ENCODE results near the gene CRNN.

The CRNN gene

GRCh38 chr1:152398812-152399698, 15.0 kb downstream of the CRNN start:
- Histone ChIP-seq H2BK5ac (ENCODE audit: low read length) (no peak overlapping the region), H3K27me3 (ENCODE audit: insufficient read depth, low read length, poor library complexity) (no peaks in the 10 kb centered on the region), H3K4ac (ENCODE audit: low read depth, low read length) (no peak overlapping the region), H3K27ac (ENCODE audit: low read depth, low read length) (no peak overlapping the region), H3K9ac (ENCODE audit: low read length) (no peak overlapping the region), H3K79me1 (ENCODE audit: low read length) (no peaks in the 10 kb centered on the region), H2BK15ac (replicated peaks; ENCODE audit: low read depth) (no peak overlapping the region), H4K5ac (ENCODE audit: low read length) (no peak overlapping the region), H3K18ac (ENCODE audit: low read length) (no peak overlapping the region), H4K8ac (ENCODE audit: low read depth, low read length) (no peak overlapping the region), H2BK120ac (ENCODE audit: low read depth, low read length) (no peak overlapping the region), H3K79me2 (ENCODE audit: control insufficient read depth, insufficient read depth, low read length) (no peaks in the 10 kb centered on the region), H3K56ac (ENCODE audit: low read length) (no peak overlapping the region), H3K36me3 (ENCODE audit: control insufficient read depth, insufficient read depth, low read length) (no peaks in the 10 kb centered on the region), H3K4me1 (ENCODE audit: control insufficient read depth, low read depth, low read length) (no peaks in the 10 kb centered on the region), H3K4me2 (ENCODE audit: low read length) (no peak overlapping the region), H3K23ac (ENCODE audit: low read length) (no peak overlapping the region), H3K4me3 (ENCODE audit: low read length) (no peak overlapping the region), H2AK5ac (ENCODE audit: low read length) (no peak overlapping the region)
- peak; percentile 2 for DNase-seq
- no CpG with 5 or more reads among the region's 8 CpGs for WGBS (ENCODE audit: extremely low coverage, insufficient coverage, low lambda C conversion rate)

GRCh38 chr1:152397474-152397873, 16.6 kb downstream of the CRNN start:
- WGBS (ENCODE audit: extremely low coverage, insufficient coverage, low lambda C conversion rate): no CpG with 5 or more reads among the region's 5 CpGs
- no peak overlapping the region for H3K4ac ChIP-seq (ENCODE audit: low read depth, low read length)
- DNase-seq: no peak
- H3K4me3 ChIP-seq (ENCODE audit: low read length): no peak overlapping the region
- H3K56ac ChIP-seq (ENCODE audit: low read length): no peak overlapping the region
- H3K18ac ChIP-seq (ENCODE audit: low read length): no peak overlapping the region
- H3K27me3 ChIP-seq (ENCODE audit: insufficient read depth, low read length, poor library complexity): no peaks in the 10 kb centered on the region
- no peak overlapping the region for H4K8ac ChIP-seq (ENCODE audit: low read depth, low read length)
- no peaks in the 10 kb centered on the region for H3K36me3 ChIP-seq (ENCODE audit: control insufficient read depth, insufficient read depth, low read length)
- H3K4me2 ChIP-seq (ENCODE audit: low read length): no peak overlapping the region
- no peak overlapping the region for H4K5ac ChIP-seq (ENCODE audit: low read length)
- H3K23ac ChIP-seq (ENCODE audit: low read length): no peak overlapping the region
- no peak overlapping the region for H3K9ac ChIP-seq (ENCODE audit: low read length)
- H3K79me1 ChIP-seq (ENCODE audit: low read length): no peaks in the 10 kb centered on the region
- H3K4me1 ChIP-seq (ENCODE audit: control insufficient read depth, low read depth, low read length): no peaks in the 10 kb centered on the region
- no peak overlapping the region for H2BK5ac ChIP-seq (ENCODE audit: low read length)
- H2AK5ac ChIP-seq (ENCODE audit: low read length): no peak overlapping the region
- H3K27ac ChIP-seq (ENCODE audit: low read depth, low read length): no peak overlapping the region
- no peak overlapping the region for H2BK120ac ChIP-seq (ENCODE audit: low read depth, low read length)
- H2BK15ac ChIP-seq (replicated peaks; ENCODE audit: low read depth): no peak overlapping the region
- no peaks in the 10 kb centered on the region for H3K79me2 ChIP-seq (ENCODE audit: control insufficient read depth, insufficient read depth, low read length)

DNA sequence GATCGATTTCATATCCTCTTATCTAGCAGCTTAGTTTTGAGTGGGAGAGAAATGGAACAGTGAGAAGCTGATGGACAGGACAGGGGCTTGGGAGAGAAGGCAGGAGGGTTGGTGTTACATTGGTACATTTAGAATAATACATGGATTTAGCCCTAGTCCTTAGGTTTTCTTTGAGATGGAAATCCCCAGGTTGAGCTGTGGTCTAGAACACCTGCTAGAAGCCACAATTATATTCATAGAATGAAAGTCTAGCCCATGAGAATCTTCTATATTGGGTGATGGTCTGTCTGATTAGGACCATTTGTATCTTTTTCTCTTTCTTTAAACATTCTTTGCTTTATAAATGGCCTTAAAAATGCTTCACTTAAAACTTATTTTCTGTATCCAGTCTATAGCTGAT, 19.9 kb downstream of the CRNN start:
- WGBS (ENCODE audit: extremely low coverage, insufficient coverage, low lambda C conversion rate): no CpG with 5 or more reads among the region's 1 CpG
- H3K23ac ChIP-seq (ENCODE audit: low read length): no peak overlapping the region
- no peak overlapping the region for H3K18ac ChIP-seq (ENCODE audit: low read length)
- H2BK120ac ChIP-seq (ENCODE audit: low read depth, low read length): no peak overlapping the region
- H3K36me3 ChIP-seq (ENCODE audit: control insufficient read depth, insufficient read depth, low read length): no peaks in the 10 kb centered on the region
- no peak overlapping the region for H2AK5ac ChIP-seq (ENCODE audit: low read length)
- H2BK15ac ChIP-seq (replicated peaks; ENCODE audit: low read depth): no peak overlapping the region
- no peak overlapping the region for H3K9ac ChIP-seq (ENCODE audit: low read length)
- no peak overlapping the region for H3K4ac ChIP-seq (ENCODE audit: low read depth, low read length)
- no peak overlapping the region for H3K4me2 ChIP-seq (ENCODE audit: low read length)
- no peak overlapping the region for H3K4me3 ChIP-seq (ENCODE audit: low read length)
- H3K27me3 ChIP-seq (ENCODE audit: insufficient read depth, low read length, poor library complexity): no peaks in the 10 kb centered on the region
- H3K56ac ChIP-seq (ENCODE audit: low read length): no peak overlapping the region
- no peaks in the 10 kb centered on the region for H3K79me1 ChIP-seq (ENCODE audit: low read length)
- H3K4me1 ChIP-seq (ENCODE audit: control insufficient read depth, low read depth, low read length): no peaks in the 10 kb centered on the region
- H4K5ac ChIP-seq (ENCODE audit: low read length): no peak overlapping the region
- no peak for DNase-seq
- no peak overlapping the region for H4K8ac ChIP-seq (ENCODE audit: low read depth, low read length)
- no peaks in the 10 kb centered on the region for H3K79me2 ChIP-seq (ENCODE audit: control insufficient read depth, insufficient read depth, low read length)
- no peak overlapping the region for H2BK5ac ChIP-seq (ENCODE audit: low read length)
- H3K27ac ChIP-seq (ENCODE audit: low read depth, low read length): no peak overlapping the region

DNA sequence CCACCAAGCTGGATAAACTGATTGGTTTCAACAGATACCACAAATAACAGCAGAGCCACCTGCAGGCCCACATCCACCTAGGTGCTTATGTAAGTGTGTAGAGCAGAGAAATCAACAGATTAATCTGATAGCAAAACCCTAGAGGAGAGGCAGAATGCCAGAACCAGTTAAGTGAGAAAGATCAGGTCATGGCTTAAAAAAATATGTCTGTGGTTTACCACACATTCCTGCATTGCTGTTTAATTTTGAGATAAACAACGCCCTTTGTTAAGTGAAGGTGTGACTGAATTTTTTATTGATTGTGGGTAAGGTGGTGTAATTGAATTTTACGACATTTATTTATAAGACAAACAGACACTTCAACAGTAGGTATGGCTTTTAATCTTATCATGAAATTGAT, 21.2 kb downstream of the CRNN start:
- H3K18ac ChIP-seq (ENCODE audit: low read length): no peak overlapping the region
- no peak overlapping the region for H3K4ac ChIP-seq (ENCODE audit: low read depth, low read length)
- H2BK5ac ChIP-seq (ENCODE audit: low read length): no peak overlapping the region
- H2BK120ac ChIP-seq (ENCODE audit: low read depth, low read length): no peak overlapping the region
- H3K79me2 ChIP-seq (ENCODE audit: control insufficient read depth, insufficient read depth, low read length): no peaks in the 10 kb centered on the region
- no peaks in the 10 kb centered on the region for H3K27me3 ChIP-seq (ENCODE audit: insufficient read depth, low read length, poor library complexity)
- H3K9ac ChIP-seq (ENCODE audit: low read length): no peak overlapping the region
- no peaks in the 10 kb centered on the region for H3K4me1 ChIP-seq (ENCODE audit: control insufficient read depth, low read depth, low read length)
- H3K27ac ChIP-seq (ENCODE audit: low read depth, low read length): no peak overlapping the region
- 100% methylated on average over 2 of the region's 2 CpGs for WGBS (ENCODE audit: extremely low coverage, insufficient coverage, low lambda C conversion rate)
- H2BK15ac ChIP-seq (replicated peaks; ENCODE audit: low read depth): no peak overlapping the region
- H3K23ac ChIP-seq (ENCODE audit: low read length): no peak overlapping the region
- no peak for DNase-seq
- H4K5ac ChIP-seq (ENCODE audit: low read length): no peak overlapping the region
- no peak overlapping the region for H2AK5ac ChIP-seq (ENCODE audit: low read length)
- H3K36me3 ChIP-seq (ENCODE audit: control insufficient read depth, insufficient read depth, low read length): no peaks in the 10 kb centered on the region
- H3K56ac ChIP-seq (ENCODE audit: low read length): no peak overlapping the region
- H4K8ac ChIP-seq (ENCODE audit: low read depth, low read length): no peak overlapping the region
- H3K4me3 ChIP-seq (ENCODE audit: low read length): no peak overlapping the region
- no peak overlapping the region for H3K4me2 ChIP-seq (ENCODE audit: low read length)
- no peaks in the 10 kb centered on the region for H3K79me1 ChIP-seq (ENCODE audit: low read length)

DNA sequence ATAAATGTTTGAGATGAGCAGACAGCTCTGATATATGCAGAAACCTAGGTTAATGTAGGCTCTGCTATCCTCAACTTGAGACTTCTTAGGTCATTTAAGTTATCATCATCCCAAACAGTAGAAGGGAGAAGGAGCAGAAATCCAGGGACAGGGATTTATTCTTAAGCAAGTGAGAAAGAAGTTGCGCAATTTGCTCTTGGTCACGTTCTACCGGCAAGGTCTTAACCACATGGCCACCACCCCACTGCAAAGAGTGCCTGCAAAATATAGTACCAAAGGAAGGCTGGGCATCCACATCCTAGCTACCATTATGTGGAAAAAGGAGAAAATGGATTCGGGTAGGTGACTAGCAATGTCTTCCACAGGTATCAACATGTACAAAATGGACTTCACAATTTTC, 25.2 kb downstream of the CRNN start:
- Histone ChIP-seq H3K4me3 (ENCODE audit: low read length) (no peak overlapping the region), H3K18ac (ENCODE audit: low read length) (no peak overlapping the region), H3K79me2 (ENCODE audit: control insufficient read depth, insufficient read depth, low read length) (no peaks in the 10 kb centered on the region), H2BK15ac (replicated peaks; ENCODE audit: low read depth) (no peak overlapping the region), H4K8ac (ENCODE audit: low read depth, low read length) (no peak overlapping the region), H3K23ac (ENCODE audit: low read length) (no peak overlapping the region), H3K4me1 (ENCODE audit: control insufficient read depth, low read depth, low read length) (no peaks in the 10 kb centered on the region), H2BK5ac (ENCODE audit: low read length) (no peak overlapping the region), H3K56ac (ENCODE audit: low read length) (no peak overlapping the region), H4K5ac (ENCODE audit: low read length) (no peak overlapping the region), H2AK5ac (ENCODE audit: low read length) (no peak overlapping the region), H3K4me2 (ENCODE audit: low read length) (no peak overlapping the region), H3K9ac (ENCODE audit: low read length) (no peak overlapping the region), H3K79me1 (ENCODE audit: low read length) (no peaks in the 10 kb centered on the region), H3K4ac (ENCODE audit: low read depth, low read length) (no peak overlapping the region), H2BK120ac (ENCODE audit: low read depth, low read length) (no peak overlapping the region), H3K27me3 (ENCODE audit: insufficient read depth, low read length, poor library complexity) (no peaks in the 10 kb centered on the region), H3K27ac (ENCODE audit: low read depth, low read length) (no peak overlapping the region), H3K36me3 (ENCODE audit: control insufficient read depth, insufficient read depth, low read length) (no peaks in the 10 kb centered on the region)
- DNase-seq: no peak
- WGBS (ENCODE audit: extremely low coverage, insufficient coverage, low lambda C conversion rate): no CpG with 5 or more reads among the region's 4 CpGs

GRCh38 chr1:152386940-152387339, 27.1 kb downstream of the CRNN start:
- Histone ChIP-seq H3K79me2 (ENCODE audit: control insufficient read depth, insufficient read depth, low read length) (no peaks in the 10 kb centered on the region), H3K36me3 (ENCODE audit: control insufficient read depth, insufficient read depth, low read length) (no peaks in the 10 kb centered on the region), H3K23ac (ENCODE audit: low read length) (no peak overlapping the region), H3K27me3 (ENCODE audit: insufficient read depth, low read length, poor library complexity) (no peaks in the 10 kb centered on the region), H3K27ac (ENCODE audit: low read depth, low read length) (no peak overlapping the region), H4K8ac (ENCODE audit: low read depth, low read length) (no peak overlapping the region), H3K4me2 (ENCODE audit: low read length) (no peak overlapping the region), H3K4me3 (ENCODE audit: low read length) (no peak overlapping the region), H2BK15ac (replicated peaks; ENCODE audit: low read depth) (no peak overlapping the region), H3K4me1 (ENCODE audit: control insufficient read depth, low read depth, low read length) (no peaks in the 10 kb centered on the region), H3K4ac (ENCODE audit: low read depth, low read length) (no peak overlapping the region), H3K9ac (ENCODE audit: low read length) (no peak overlapping the region), H2BK120ac (ENCODE audit: low read depth, low read length) (no peak overlapping the region), H2AK5ac (ENCODE audit: low read length) (no peak overlapping the region), H3K56ac (ENCODE audit: low read length) (no peak overlapping the region), H3K79me1 (ENCODE audit: low read length) (no peaks in the 10 kb centered on the region), H2BK5ac (ENCODE audit: low read length) (no peak overlapping the region), H4K5ac (ENCODE audit: low read length) (no peak overlapping the region), H3K18ac (ENCODE audit: low read length) (no peak overlapping the region)
- no CpG with 5 or more reads among the region's 2 CpGs for WGBS (ENCODE audit: extremely low coverage, insufficient coverage, low lambda C conversion rate)
- no peak for DNase-seq
